Neuronal stem cell (in vitro differentiated cells): Measurements from ENCODE around the gene ZNF207.
A peak's percentile ranks its signal among the peaks of the same experiment; 100 is the strongest.

Source experiments
- DNase-seq: peaks from one replicate; pipeline ENCODE4 v3.0.0-alpha.2; 2013; ENCODE audit warnings: low spot score
- H2AFZ ChIP-seq: one replicate; pipeline ENCODE4 v1.6.1; 2013; ENCODE audit warnings: mild to moderate bottlenecking, low read length, inconsistent platforms
- H2AK5ac ChIP-seq: 2 replicates; pipeline ENCODE4 v1.6.1; 2013; ENCODE audit warnings: low read depth, mild to moderate bottlenecking, inconsistent platforms, low read length, moderate library complexity, mixed read lengths
- H2BK120ac ChIP-seq: 2 replicates; pipeline ENCODE4 v1.6.1; 2013; ENCODE audit warnings: low read depth, mild to moderate bottlenecking, inconsistent platforms, low read length, moderate library complexity, mixed read lengths
- H2BK12ac ChIP-seq: one replicate; pipeline ENCODE4 v1.6.1; 2013; ENCODE audit warnings: low read length, inconsistent platforms
- H2BK15ac ChIP-seq: 2 replicates; pipeline ENCODE4 v1.6.1; 2013; ENCODE audit warnings: mild to moderate bottlenecking, low read length, inconsistent platforms, mixed read lengths
- H2BK5ac ChIP-seq: one replicate; pipeline ENCODE4 v1.6.1; 2013; ENCODE audit warnings: inconsistent platforms, mild to moderate bottlenecking, low read length, moderate library complexity
- H3K14ac ChIP-seq: one replicate; pipeline ENCODE4 v1.6.1; 2013; ENCODE audit warnings: low read length, inconsistent platforms
- H3K18ac ChIP-seq: 2 replicates; pipeline ENCODE4 v1.6.1; 2013; ENCODE audit warnings: low read length, inconsistent platforms
- H3K23ac ChIP-seq: 2 replicates; pipeline ENCODE4 v1.6.1; 2013; ENCODE audit warnings: low read depth, mild to moderate bottlenecking, mixed read lengths, low read length, inconsistent platforms; ENCODE audit not compliant: poor library complexity
- H3K27ac ChIP-seq: replicated peaks from 3 replicates; pipeline ENCODE4 v1.5.1; 2013; ENCODE audit warnings: low read length, inconsistent platforms
- H3K27me3 ChIP-seq, 3 experiments: 2 replicates each; pipeline ENCODE4 v1.6.1; 2013; ENCODE audit warnings: low read length in 3 of 3, mild to moderate bottlenecking in 2 of 3, inconsistent platforms in 1 of 3, low read depth in 1 of 3, mixed read lengths in 1 of 3, moderate library complexity in 1 of 3; ENCODE audit not compliant: control insufficient read depth in 3 of 3, insufficient read depth in 3 of 3
- H3K36me3 ChIP-seq, 2 donors: replicated peaks in 1 of 2; 2 replicates each; pipeline ENCODE4 v1.6.1; 2013; ENCODE audit warnings: low read length in 2 of 2; ENCODE audit not compliant: control insufficient read depth in 2 of 2, insufficient read depth in 2 of 2
- H3K4ac ChIP-seq: 2 replicates; pipeline ENCODE4 v1.6.1; 2013; ENCODE audit warnings: inconsistent platforms, mild to moderate bottlenecking, low read length, moderate library complexity
- H3K4me1 ChIP-seq, 2 donors: 1 replicate in 1 of 2; 2 replicates in 1 of 2; pipeline ENCODE4 v1.6.1; 2013; ENCODE audit warnings: low read length in 2 of 2, low read depth in 1 of 2; ENCODE audit not compliant: control insufficient read depth in 2 of 2, insufficient read depth in 1 of 2
- H3K4me2 ChIP-seq: one replicate; pipeline ENCODE4 v1.6.1; 2013; ENCODE audit warnings: mild to moderate bottlenecking, low read length, inconsistent platforms; ENCODE audit not compliant: insufficient read depth, poor library complexity, severe bottlenecking
- H3K4me3 ChIP-seq, 2 donors: 2 replicates each; pipeline ENCODE4 v1.5.1; 2013; ENCODE audit warnings: low read length in 2 of 2, mild to moderate bottlenecking in 2 of 2, inconsistent platforms in 1 of 2, moderate library complexity in 1 of 2
- H3K79me1 ChIP-seq: one replicate; pipeline ENCODE4 v1.6.1; 2013; ENCODE audit warnings: low read depth, mild to moderate bottlenecking, inconsistent platforms, low read length, moderate library complexity
- H3K9ac ChIP-seq: one replicate; pipeline ENCODE4 v1.6.1; 2013; ENCODE audit warnings: mild to moderate bottlenecking, low read depth, low read length, inconsistent platforms; ENCODE audit not compliant: poor library complexity
- H3K9me3 ChIP-seq, 2 donors: replicated peaks in 1 of 2; 2 replicates each; pipeline versions ENCODE3 to v1.6.1; 2013; ENCODE audit warnings: low read length in 2 of 2, mild to moderate bottlenecking in 2 of 2, inconsistent platforms in 1 of 2, low read depth in 1 of 2, mixed read lengths in 1 of 2, moderate library complexity in 1 of 2; ENCODE audit not compliant: control insufficient read depth in 2 of 2, insufficient read depth in 1 of 2
- H4K8ac ChIP-seq: one replicate; pipeline ENCODE4 v1.6.1; 2013; ENCODE audit warnings: low read depth, mild to moderate bottlenecking, inconsistent platforms, low read length, moderate library complexity
- H4K91ac ChIP-seq: one replicate; pipeline ENCODE4 v1.6.1; 2013; ENCODE audit warnings: low read length, low read depth, mild to moderate bottlenecking, inconsistent platforms; ENCODE audit not compliant: poor library complexity
- WGBS, 2 donors: extraction: QIAGEN DNeasy Blood & Tissue Kit; methylation state at CpG; one replicate each; pipeline ENCODE4 v1.1.7; 2013; ENCODE audit warnings: missing lambda C conversion rate in 2 of 2, mixed read lengths in 1 of 2; ENCODE audit not compliant: insufficient read length in 2 of 2, insufficient replicate concordance in 1 of 2; ENCODE audit errors: extremely low coverage in 2 of 2; 5-methylcytosine and 5-hydroxymethylcytosine counted together

The ZNF207 gene

GRCh38 chr17:32345951-32346600, 3.9 kb upstream of the ZNF207 start:
- Histone ChIP-seq H2AFZ (no peak overlapping the region), H3K23ac (no peak overlapping the region), H3K79me1 (no peaks in the 10 kb centered on the region), H3K14ac (no peak overlapping the region), H3K4me3 (no peak overlapping the region), H3K36me3 (no peaks in the 10 kb centered on the region), H3K27me3 (peaks cover 0 to 2% (median 0%) of the 10 kb centered on the region in 3 experiments), H2BK120ac (no peak overlapping the region), H2BK15ac (no peak overlapping the region), H2BK5ac (no peak overlapping the region), H3K18ac (no peak overlapping the region), H4K91ac (no peak overlapping the region), H4K8ac (no peak overlapping the region), H3K9ac (no peak overlapping the region), H2BK12ac (no peak overlapping the region), H3K27ac (peak overlapping the region; percentile 14), H3K4me2 (no peak overlapping the region), H3K4ac (no peak overlapping the region), H3K4me1 (peaks cover 2 to 6% of the 10 kb centered on the region in 2 donors), H2AK5ac (no peak overlapping the region), H3K9me3 (no peaks in the 10 kb centered on the region)
- no peak for DNase-seq
- WGBS, 2 donors: no CpG with 5 or more reads among the region's 11 CpGs

GRCh38 chr17:32348483-32348800, 1.5 kb upstream of the ZNF207 start:
- Histone ChIP-seq H2BK5ac (no peak overlapping the region), H3K9me3 (no peaks in the 10 kb centered on the region), H3K27me3 (peaks cover 0 to 2% (median 0%) of the 10 kb centered on the region in 3 experiments), H3K4me1 (peaks cover 1 to 9% of the 10 kb centered on the region in 2 donors), H3K18ac (no peak overlapping the region), H2AK5ac (no peak overlapping the region), H3K36me3 (peaks cover 2 to 21% of the 10 kb centered on the region in 2 donors), H3K4ac (no peak overlapping the region), H4K91ac (no peak overlapping the region), H3K4me3 (no peak overlapping the region), H3K79me1 (peaks cover 2% of the 10 kb centered on the region), H2BK15ac (no peak overlapping the region), H4K8ac (no peak overlapping the region), H3K27ac (no peak overlapping the region), H3K14ac (no peak overlapping the region), H3K23ac (no peak overlapping the region), H2BK120ac (no peak overlapping the region), H3K4me2 (no peak overlapping the region), H2AFZ (no peak overlapping the region), H3K9ac (no peak overlapping the region), H2BK12ac (no peak overlapping the region)
- DNase-seq: no peak
- WGBS, 2 donors: no CpG with 5 or more reads among the region's 2 CpGs

- no peak overlapping the region for H3K14ac ChIP-seq
- peaks cover 0 to 2% (median 0%) of the 10 kb centered on the region in 3 experiments for H3K27me3 ChIP-seq
- H2BK12ac ChIP-seq: no peak overlapping the region
- H2BK120ac ChIP-seq: no peak overlapping the region
- peak overlapping the region; percentile 78 to 99 for H3K4me3 ChIP-seq
- H3K36me3 ChIP-seq: peaks cover 6 to 31% of the 10 kb centered on the region in 2 donors
- no peak overlapping the region for H4K91ac ChIP-seq
- H2BK15ac ChIP-seq: no peak overlapping the region
- peak overlapping the region; percentile 78 for H3K4me2 ChIP-seq
- H2AK5ac ChIP-seq: peak overlapping the region; percentile 30
- peak overlapping the region; percentile 53 for H3K4ac ChIP-seq
- H2AFZ ChIP-seq: peak overlapping the region; percentile 57
- no peak overlapping the region for H4K8ac ChIP-seq
- H3K79me1 ChIP-seq: peaks cover 2% of the 10 kb centered on the region
- H3K4me1 ChIP-seq: peaks cover 1 to 9% of the 10 kb centered on the region in 2 donors
- H3K18ac ChIP-seq: no peak overlapping the region
- no peak overlapping the region for H3K23ac ChIP-seq
- no peak for DNase-seq
- WGBS, 2 donors: no CpG with 5 or more reads among the region's 15 CpGs
- H2BK5ac ChIP-seq: no peak overlapping the region
- no peaks in the 10 kb centered on the region for H3K9me3 ChIP-seq
- H3K9ac ChIP-seq: no peak overlapping the region
- peak overlapping the region; percentile 63 for H3K27ac ChIP-seq
These were observed 479 bp upstream of the ZNF207 start for GRCh38 chr17:32349503-32349853.

GRCh38 chr17:32350666-32351418, 885 bp downstream of the ZNF207 start:
- no peak overlapping the region for H2BK15ac ChIP-seq
- peak overlapping the region; percentile 76 for H4K91ac ChIP-seq
- H3K14ac ChIP-seq: no peak overlapping the region
- peaks cover 0 to 2% (median 0%) of the 10 kb centered on the region in 3 experiments for H3K27me3 ChIP-seq
- no peak overlapping the region for H3K4ac ChIP-seq
- no peaks in the 10 kb centered on the region for H3K9me3 ChIP-seq
- H2AFZ ChIP-seq: no peak overlapping the region
- H3K4me3 ChIP-seq: peak overlapping the region; percentile 78 to 99
- peaks cover 5% of the 10 kb centered on the region for H3K79me1 ChIP-seq
- no peak overlapping the region for H2AK5ac ChIP-seq
- H4K8ac ChIP-seq: no peak overlapping the region
- H3K4me1 ChIP-seq: peaks cover 1 to 9% of the 10 kb centered on the region in 2 donors
- H3K27ac ChIP-seq: peak overlapping the region; percentile 86
- no peak for DNase-seq
- peaks cover 12 to 45% of the 10 kb centered on the region in 2 donors for H3K36me3 ChIP-seq
- H2BK12ac ChIP-seq: no peak overlapping the region
- peak overlapping the region; percentile 85 for H2BK5ac ChIP-seq
- peak overlapping the region; percentile 86 for H3K9ac ChIP-seq
- peak overlapping the region; percentile 31 for H3K4me2 ChIP-seq
- H2BK120ac ChIP-seq: no peak overlapping the region
- H3K18ac ChIP-seq: peak overlapping the region; percentile 92
- peak overlapping the region; percentile 39 for H3K23ac ChIP-seq
- no CpG with 5 or more reads among the region's 20 CpGs for WGBS, 2 donors
